Measurements from ENCODE around the gene PDCL3. TPM values are rescaled to one million over a fixed set of nuclear protein-coding genes. Genes with fewer than 3 reads are reported as not detected.

The PDCL3 gene
- total RNA-seq, 1 donor from 2014 or later: 24.9 TPM

DNA sequence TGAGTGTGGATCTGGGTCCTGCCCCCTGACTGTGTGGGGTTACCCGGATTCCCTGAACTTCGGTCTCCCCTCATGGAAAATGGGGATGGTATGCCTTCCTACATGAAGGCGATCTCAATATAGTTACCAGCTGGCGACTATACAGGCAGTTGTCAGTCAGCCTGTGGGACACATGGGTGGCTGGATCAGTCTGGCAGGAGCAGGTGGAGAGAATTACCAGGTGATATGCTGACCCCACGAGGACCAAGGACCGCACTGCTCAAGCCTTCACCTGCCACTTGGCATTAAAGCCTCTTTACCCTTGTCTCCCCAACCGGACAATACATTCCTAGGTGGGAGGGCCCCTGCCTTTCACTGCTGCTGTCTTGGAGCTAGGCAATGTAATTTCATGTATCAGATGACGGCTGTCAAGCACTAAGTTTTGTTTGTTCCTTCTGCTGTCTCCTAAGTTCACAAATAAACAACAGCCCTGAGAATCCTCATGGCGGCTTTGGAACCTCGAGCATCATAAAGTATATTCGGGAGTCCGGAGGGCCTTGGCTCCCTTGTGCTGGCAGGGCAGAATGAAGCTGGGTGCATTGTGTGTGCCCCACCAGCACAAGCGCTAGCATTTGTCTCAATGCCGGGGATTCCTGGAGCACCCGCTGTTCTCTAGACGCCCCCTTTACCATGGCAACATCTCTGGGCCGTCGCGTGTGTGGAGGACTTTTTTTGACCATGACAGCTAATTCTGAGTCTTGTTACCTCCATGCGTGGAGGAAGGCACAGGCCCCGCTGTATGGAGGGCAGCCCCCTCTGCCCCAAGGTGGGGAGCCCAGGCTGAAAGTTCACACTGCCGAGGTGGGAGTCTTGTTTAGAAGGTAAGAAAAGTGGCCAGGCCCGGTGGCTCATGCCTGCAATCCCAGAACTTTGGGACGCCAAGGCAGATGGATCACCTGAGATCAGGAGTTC lies 48.6 kb downstream of the PDCL3 start:
- Mint-ChIP-seq H3K27me3 (ENCODE audit: insufficient read depth, low read depth) (no peaks in the 10 kb centered on the region), H3K9me3 (no peaks in the 10 kb centered on the region), H3K4me1 (peaks cover 2% of the 10 kb centered on the region), H3K4me3 (no peak overlapping the region), H3K27ac (no peak overlapping the region), H3K36me3 (no peaks in the 10 kb centered on the region)
- Histone ChIP-seq H3K79me2 (ENCODE audit: low read depth) (no peaks in the 10 kb centered on the region), H3K36me3 (no peaks in the 10 kb centered on the region), H3K4me3 (no peak overlapping the region), H3K27ac (no peak overlapping the region), H3K4me1 (no peaks in the 10 kb centered on the region), H2AFZ (replicated peaks) (no peak overlapping the region), H4K20me1 (ENCODE audit: low read depth) (no peaks in the 10 kb centered on the region), H3K9me3 (ENCODE audit: low read depth) (no peaks in the 10 kb centered on the region), H3K27me3 (no peaks in the 10 kb centered on the region), H3K9ac (no peak overlapping the region), H3K4me2 (no peak overlapping the region), H3F3A (ENCODE audit: low read depth) (no peaks in the 10 kb centered on the region)
- DNase-seq (ENCODE audit: low spot score): no peak
- TF ChIP-seq EZH2 (IDR thresholded peaks at IDR 0.05) (no peak), EZH2phosphoT487 (IDR thresholded peaks at IDR 0.05) (no peak), CTCF (IDR thresholded peaks at IDR 0.05) (no peak)

DNA sequence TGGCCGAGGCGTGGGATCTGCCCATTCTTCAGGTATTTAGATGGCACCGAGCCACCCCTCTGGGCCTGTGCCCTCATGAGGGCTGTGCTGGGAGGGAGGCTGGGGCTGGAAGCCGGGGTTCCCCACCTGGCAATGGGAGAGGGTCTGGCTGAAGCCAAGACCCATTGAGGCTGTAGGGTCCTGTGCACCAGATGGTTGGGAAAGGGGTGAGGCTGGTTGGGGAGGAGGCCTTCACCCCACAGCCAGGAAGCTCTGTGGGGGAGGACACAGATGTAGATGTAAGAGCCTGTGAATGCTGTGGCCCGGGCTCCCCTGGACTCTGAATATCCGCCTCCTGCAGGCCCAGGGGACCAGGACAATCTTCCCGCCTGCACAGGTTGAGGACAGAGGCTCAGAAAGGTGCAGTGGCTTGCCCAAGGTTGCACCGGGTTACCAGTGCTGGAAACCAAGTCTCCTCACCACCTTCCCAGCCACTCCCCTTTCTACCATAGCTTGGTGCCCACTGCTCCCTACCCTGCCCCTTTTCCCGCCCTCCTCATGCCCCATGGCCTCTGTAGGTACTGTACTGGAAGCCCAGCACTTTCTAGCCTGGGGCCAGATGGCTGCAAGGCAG lies 49.7 kb downstream of the PDCL3 start:
- no peak for DNase-seq (ENCODE audit: low spot score)
- no peak overlapping the region for H3K9ac ChIP-seq
- H3K36me3 Mint-ChIP-seq: no peaks in the 10 kb centered on the region
- H3K27me3 ChIP-seq: no peaks in the 10 kb centered on the region
- no peaks in the 10 kb centered on the region for H3K9me3 ChIP-seq (ENCODE audit: low read depth)
- no peaks in the 10 kb centered on the region for H3F3A ChIP-seq (ENCODE audit: low read depth)
- no peaks in the 10 kb centered on the region for H3K27me3 Mint-ChIP-seq (ENCODE audit: insufficient read depth, low read depth)
- no peak overlapping the region for H3K27ac Mint-ChIP-seq
- H3K4me1 Mint-ChIP-seq: no peaks in the 10 kb centered on the region
- H3K9me3 Mint-ChIP-seq: no peaks in the 10 kb centered on the region
- TF ChIP-seq EZH2phosphoT487 (IDR thresholded peaks at IDR 0.05): no peak
- no peaks in the 10 kb centered on the region for H3K4me1 ChIP-seq
- no peak overlapping the region for H3K27ac ChIP-seq
- no peaks in the 10 kb centered on the region for H3K36me3 ChIP-seq
- no peak overlapping the region for H3K4me2 ChIP-seq
- no peak overlapping the region for H2AFZ ChIP-seq (replicated peaks)
- no peaks in the 10 kb centered on the region for H3K79me2 ChIP-seq (ENCODE audit: low read depth)
- H3K4me3 ChIP-seq: no peak overlapping the region
- no peaks in the 10 kb centered on the region for H4K20me1 ChIP-seq (ENCODE audit: low read depth)
- H3K4me3 Mint-ChIP-seq: no peak overlapping the region

DNA sequence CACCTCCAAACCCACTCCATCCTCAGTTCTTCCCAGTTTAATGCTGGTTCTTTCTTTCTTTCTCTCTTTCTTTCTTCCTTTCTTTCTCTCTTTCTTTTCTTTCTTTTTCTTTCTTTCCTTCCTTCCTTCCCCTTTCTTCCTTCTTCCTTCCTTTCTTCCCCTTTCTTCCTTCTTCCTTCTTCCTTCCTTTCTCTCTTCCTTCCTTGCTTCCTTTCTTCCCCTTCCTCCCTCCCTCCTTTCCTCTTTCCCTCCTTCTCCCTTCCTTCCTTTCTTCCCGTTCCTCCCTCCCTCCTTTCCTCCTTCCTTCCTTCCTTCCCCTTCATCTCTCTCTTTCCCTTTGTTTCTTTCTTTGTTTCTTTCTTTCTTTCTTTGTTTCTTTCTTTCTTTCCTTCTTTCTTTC lies 50.9 kb downstream of the PDCL3 start:
- no peaks in the 10 kb centered on the region for H3K27me3 ChIP-seq
- H3K27me3 Mint-ChIP-seq (ENCODE audit: insufficient read depth, low read depth): no peaks in the 10 kb centered on the region
- no peaks in the 10 kb centered on the region for H3K4me1 Mint-ChIP-seq
- no peaks in the 10 kb centered on the region for H3K79me2 ChIP-seq (ENCODE audit: low read depth)
- H3K4me3 ChIP-seq: no peak overlapping the region
- H3K9ac ChIP-seq: no peak overlapping the region
- no peak overlapping the region for H3K4me3 Mint-ChIP-seq
- H3K36me3 ChIP-seq: no peaks in the 10 kb centered on the region
- H3F3A ChIP-seq (ENCODE audit: low read depth): no peaks in the 10 kb centered on the region
- no peak for DNase-seq (ENCODE audit: low spot score)
- H3K27ac Mint-ChIP-seq: no peak overlapping the region
- no peak overlapping the region for H3K27ac ChIP-seq
- H3K4me1 ChIP-seq: no peaks in the 10 kb centered on the region
- H3K9me3 ChIP-seq (ENCODE audit: low read depth): no peaks in the 10 kb centered on the region
- TF ChIP-seq CTCF (IDR thresholded peaks at IDR 0.05) (no peak), EZH2phosphoT487 (IDR thresholded peaks at IDR 0.05) (no peak), EZH2 (IDR thresholded peaks at IDR 0.05) (no peak)
- no peaks in the 10 kb centered on the region for H4K20me1 ChIP-seq (ENCODE audit: low read depth)
- H2AFZ ChIP-seq (replicated peaks): no peak overlapping the region
- H3K4me2 ChIP-seq: no peak overlapping the region
- no peaks in the 10 kb centered on the region for H3K36me3 Mint-ChIP-seq
- H3K9me3 Mint-ChIP-seq: no peaks in the 10 kb centered on the region
